ENCODE data around the gene RBM14.
"Not testable (repeated sequence)": the region's sequence is repeated elsewhere in the genome, so short reads cannot be mapped to it uniquely, and the experiment has no call there.

- TF ChIP-seq, protein P1, sequence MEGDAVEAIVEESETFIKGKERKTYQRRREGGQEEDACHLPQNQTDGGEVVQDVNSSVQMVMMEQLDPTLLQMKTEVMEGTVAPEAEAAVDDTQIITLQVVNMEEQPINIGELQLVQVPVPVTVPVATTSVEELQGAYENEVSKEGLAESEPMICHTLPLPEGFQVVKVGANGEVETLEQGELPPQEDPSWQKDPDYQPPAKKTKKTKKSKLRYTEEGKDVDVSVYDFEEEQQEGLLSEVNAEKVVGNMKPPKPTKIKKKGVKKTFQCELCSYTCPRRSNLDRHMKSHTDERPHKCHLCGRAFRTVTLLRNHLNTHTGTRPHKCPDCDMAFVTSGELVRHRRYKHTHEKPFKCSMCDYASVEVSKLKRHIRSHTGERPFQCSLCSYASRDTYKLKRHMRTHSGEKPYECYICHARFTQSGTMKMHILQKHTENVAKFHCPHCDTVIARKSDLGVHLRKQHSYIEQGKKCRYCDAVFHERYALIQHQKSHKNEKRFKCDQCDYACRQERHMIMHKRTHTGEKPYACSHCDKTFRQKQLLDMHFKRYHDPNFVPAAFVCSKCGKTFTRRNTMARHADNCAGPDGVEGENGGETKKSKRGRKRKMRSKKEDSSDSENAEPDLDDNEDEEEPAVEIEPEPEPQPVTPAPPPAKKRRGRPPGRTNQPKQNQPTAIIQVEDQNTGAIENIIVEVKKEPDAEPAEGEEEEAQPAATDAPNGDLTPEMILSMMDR (IDR thresholded peaks at IDR 0.05), result not testable (repeated sequence)
- not testable (repeated sequence) for TF ChIP-seq POLR2A (IDR thresholded peaks at IDR 0.05); POLR2AphosphoS5 (IDR thresholded peaks at IDR 0.05; ENCODE audit: insufficient read depth in 1 of 2, low read depth in 1 of 2)
Measured at GRCh38 chr11:66589315-66589714, 27.1 kb upstream of the RBM14 start.
